Right hindlimb (tissue), 1 donor: ENCODE results near the gene HYAL3.
A peak's percentile ranks its signal among the peaks of the same experiment; 100 is the strongest.

ENCODE experiments used
- DNase-seq: peaks from one replicate; pipeline ENCODE4 v3.0.0-alpha.2; 2018

HYAL3 gene

GRCh38 chr3:50298836-50299637 lies at the start of gene HYAL3, which contains the start of gene NAA80:
HYAL3 (minus strand) TSS chr3:50299405; CDS start chr3:50295602, 3,803 bp downstream.
NAA80 (minus strand) TSS chr3:50299405; CDS start chr3:50297463, 1,942 bp downstream.
- DNase-seq, result peak; percentile 100

- DNase-seq, result peak; percentile 78
Observed at GRCh38 chr3:50347187-50347813, 48.1 kb upstream of the HYAL3 start.

- DNase-seq, result peak; percentile 71
Observed at GRCh38 chr3:50345586-50346234, 46.5 kb upstream of the HYAL3 start, which contains the start of gene ZMYND10. ZMYND10 (minus strand) TSS chr3:50345732; CDS start chr3:50345579, 153 bp downstream.

GRCh38 chr3:50345008-50345407 lies 45.8 kb upstream of the HYAL3 start:
- DNase-seq, result no peak

GRCh38 chr3:50342813-50343633 lies 43.8 kb upstream of the HYAL3 start:
- DNase-seq, result no peak

- no peak for DNase-seq
Observed at GRCh38 chr3:50341996-50342650, 42.9 kb upstream of the HYAL3 start.

- no peak for DNase-seq
Observed at GRCh38 chr3:50341537-50341936, 42.3 kb upstream of the HYAL3 start.

- DNase-seq, result peak; percentile 89
Observed at GRCh38 chr3:50340448-50341329, 41.5 kb upstream of the HYAL3 start, which contains the start of gene RASSF1. RASSF1 (minus strand) TSS chr3:50340836; CDS start chr3:50340805, 31 bp downstream.

GRCh38 chr3:50340147-50340447 lies 40.9 kb upstream of the HYAL3 start:
- no peak for DNase-seq

GRCh38 chr3:50339485-50340146 lies 40.4 kb upstream of the HYAL3 start:
- no peak for DNase-seq

GRCh38 chr3:50338965-50339364 lies 39.8 kb upstream of the HYAL3 start:
- DNase-seq, result no peak

- DNase-seq, result peak; percentile 100
Observed at GRCh38 chr3:50337175-50337861, 38.1 kb upstream of the HYAL3 start.

GRCh38 chr3:50336452-50337174 lies 37.4 kb upstream of the HYAL3 start:
- no peak for DNase-seq

- no peak for DNase-seq
Observed at GRCh38 chr3:50334339-50335075, 35.3 kb upstream of the HYAL3 start.

- no peak for DNase-seq
Observed at GRCh38 chr3:50333744-50334328, 34.6 kb upstream of the HYAL3 start.

GRCh38 chr3:50331364-50331907 lies 32.2 kb upstream of the HYAL3 start:
- DNase-seq, result no peak

GRCh38 chr3:50330330-50330729 lies 31.1 kb upstream of the HYAL3 start:
- peak; percentile 21 for DNase-seq
